Esophagus muscularis mucosa (tissue), 4 donors: ENCODE measurements around the gene DOK7. TPM values are rescaled to one million over a fixed set of nuclear protein-coding genes. Genes with fewer than 3 reads are reported as not detected.
A peak's percentile ranks its signal among the peaks of the same experiment; 100 is the strongest.

Source experiments
- DNase-seq: peaks from one replicate; pipeline ENCODE4 v3.0.0-alpha.2; 2017; ENCODE audit errors: extremely low spot score
- H3K27ac ChIP-seq, 4 donors: fragments of 200-600 bp; sonication (generic); replicated peaks in 1 of 4; 1 replicate in 3 of 4; 2 replicates in 1 of 4; pipeline ENCODE4 v1.5.1; 2016 to 2019; ENCODE audit warnings: mild to moderate bottlenecking in 1 of 4
- H3K27me3 ChIP-seq, 4 donors: fragments of 200-600 bp; sonication (generic); one replicate each; pipeline versions ENCODE4 v1.5.1 to v1.6.0; 2016 to 2019
- H3K36me3 ChIP-seq, 4 donors: fragments of 200-600 bp; sonication (generic); one replicate each; pipeline ENCODE4 v1.5.1; 2016 to 2019
- H3K4me1 ChIP-seq, 4 donors: fragments of 200-600 bp; sonication (generic); one replicate each; pipeline ENCODE4 v1.5.1; 2016 to 2019
- H3K4me3 ChIP-seq, 4 donors: fragments of 200-600 bp; sonication (generic); 1 replicate in 2 of 4; 2 replicates in 2 of 4; pipeline ENCODE4 v1.5.1; 2016 to 2019; ENCODE audit warnings: mild to moderate bottlenecking in 4 of 4, moderate library complexity in 1 of 4
- H3K9me3 ChIP-seq, 4 donors: fragments of 200-600 bp; sonication (generic); 1 replicate in 3 of 4; 2 replicates in 1 of 4; pipeline ENCODE4 v1.5.1; 2016 to 2019
- EP300 ChIP-seq: sonication (generic); formaldehyde crosslinking; IDR thresholded peaks from one replicate; pipeline ENCODE4 v1.6.1; 2017; ENCODE audit warnings: antibody characterized with exemption
- POLR2A ChIP-seq: fragments of 450-650 bp; IDR thresholded peaks from one replicate; pipeline ENCODE4 v1.6.1; 2017; ENCODE audit warnings: antibody characterized with exemption, moderate library complexity, mild to moderate bottlenecking, low read depth
- POLR2AphosphoS5 ChIP-seq, 2 donors: sonication (generic); formaldehyde crosslinking; IDR thresholded peaks; one replicate each; pipeline ENCODE4 v1.6.1; 2017; ENCODE audit warnings: antibody characterized with exemption in 2 of 2
- WGBS: methylation state at CpG from one replicate; pipeline ENCODE4 v1.1.5; 2018; 5-methylcytosine and 5-hydroxymethylcytosine counted together
- intact Hi-C: fragments of 100-400 bp; cut with DNase I; formaldehyde crosslinking; loops from one replicate; pipeline ENCODE4 v1.15.1; 2023
- total RNA-seq, 4 donors: library from RNA; depleted of rRNA; stranded (reverse); fragments of >200 nt; gene quantifications; one replicate each; pipeline versions ENCODE4 v1.1.0 to v1.2.1, GENCODE V29; 2016
- TF ChIP-seq, protein P1 (sequence below), 3 experiments: fragments of 200-600 bp in 2 of 3; fragments of 450-650 bp in 1 of 3; sonication (generic) in 2 of 3; IDR thresholded peaks; one replicate each; pipeline ENCODE4 v1.5.1; 2017 to 2019; ENCODE audit warnings: antibody characterized with exemption in 3 of 3, mild to moderate bottlenecking in 2 of 3, moderate library complexity in 1 of 3

Gene DOK7
- total RNA-seq, 4 donors from 2014 or later: 0.50 to 1.7 (median 1.4) TPM

DNA sequence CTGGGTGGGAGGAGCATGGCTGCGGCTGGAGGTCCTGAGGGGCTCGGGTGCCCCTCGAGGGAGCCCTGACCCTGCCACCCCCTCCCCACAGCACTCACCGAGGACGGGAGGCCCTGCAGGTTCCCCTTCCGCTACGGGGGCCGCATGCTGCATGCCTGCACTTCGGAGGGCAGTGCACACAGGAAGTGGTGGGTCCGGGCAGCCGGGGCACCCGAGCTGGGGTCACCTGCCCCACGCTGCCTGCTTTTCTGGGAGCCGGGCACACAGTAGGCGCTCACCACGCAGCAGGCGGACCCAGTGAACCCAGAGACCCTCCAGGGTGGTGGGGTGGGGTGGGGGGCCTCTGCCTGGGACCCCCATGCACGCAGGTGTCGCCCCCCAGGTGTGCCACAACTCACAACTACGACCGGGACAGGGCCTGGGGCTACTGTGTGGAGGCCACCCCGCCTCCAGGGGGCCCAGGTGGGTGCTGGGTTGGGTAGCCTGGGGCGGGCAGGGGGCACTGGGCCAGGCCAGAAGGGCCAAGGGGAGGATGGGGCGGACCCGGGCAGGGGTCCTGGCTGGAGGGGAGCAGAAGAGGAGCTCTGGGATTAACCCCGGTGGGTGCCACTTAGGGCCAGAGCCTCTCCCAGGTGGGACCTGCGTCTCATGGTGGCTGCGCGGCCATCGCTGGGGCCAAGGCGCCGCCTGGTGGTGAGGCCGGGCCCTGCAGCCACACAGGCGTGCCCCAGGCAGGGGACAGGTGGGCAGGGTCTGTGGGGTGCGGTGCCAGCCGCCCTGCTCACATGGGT lies 20.0 kb upstream of the DOK7 start:
- Histone ChIP-seq H3K27me3 (peaks cover 0 to 18% (median 0%) of the 10 kb centered on the region in 4 donors), H3K4me3 (no peak overlapping the region), H3K36me3 (no peaks in the 10 kb centered on the region), H3K4me1 (peaks cover 0 to 12% (median 8%) of the 10 kb centered on the region in 4 donors), H3K27ac (no peak overlapping the region), H3K9me3 (peaks cover 0 to 5% (median 0%) of the 10 kb centered on the region in 4 donors)
- TF ChIP-seq EP300: no peak
- TF ChIP-seq, protein P1, sequence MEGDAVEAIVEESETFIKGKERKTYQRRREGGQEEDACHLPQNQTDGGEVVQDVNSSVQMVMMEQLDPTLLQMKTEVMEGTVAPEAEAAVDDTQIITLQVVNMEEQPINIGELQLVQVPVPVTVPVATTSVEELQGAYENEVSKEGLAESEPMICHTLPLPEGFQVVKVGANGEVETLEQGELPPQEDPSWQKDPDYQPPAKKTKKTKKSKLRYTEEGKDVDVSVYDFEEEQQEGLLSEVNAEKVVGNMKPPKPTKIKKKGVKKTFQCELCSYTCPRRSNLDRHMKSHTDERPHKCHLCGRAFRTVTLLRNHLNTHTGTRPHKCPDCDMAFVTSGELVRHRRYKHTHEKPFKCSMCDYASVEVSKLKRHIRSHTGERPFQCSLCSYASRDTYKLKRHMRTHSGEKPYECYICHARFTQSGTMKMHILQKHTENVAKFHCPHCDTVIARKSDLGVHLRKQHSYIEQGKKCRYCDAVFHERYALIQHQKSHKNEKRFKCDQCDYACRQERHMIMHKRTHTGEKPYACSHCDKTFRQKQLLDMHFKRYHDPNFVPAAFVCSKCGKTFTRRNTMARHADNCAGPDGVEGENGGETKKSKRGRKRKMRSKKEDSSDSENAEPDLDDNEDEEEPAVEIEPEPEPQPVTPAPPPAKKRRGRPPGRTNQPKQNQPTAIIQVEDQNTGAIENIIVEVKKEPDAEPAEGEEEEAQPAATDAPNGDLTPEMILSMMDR (IDR thresholded peaks at IDR 0.05): peak in 2 of 3 experiments; percentile 91 to 98
- 87% methylated on average over 3 of the region's 36 CpGs for WGBS
- DNase-seq: no peak
- intact Hi-C loops: loop anchor here (1.0 to 5.0 kb wide), 2 partner anchors 97 to 251 kb away; no protein-coding TSS in a partner anchor

DNA sequence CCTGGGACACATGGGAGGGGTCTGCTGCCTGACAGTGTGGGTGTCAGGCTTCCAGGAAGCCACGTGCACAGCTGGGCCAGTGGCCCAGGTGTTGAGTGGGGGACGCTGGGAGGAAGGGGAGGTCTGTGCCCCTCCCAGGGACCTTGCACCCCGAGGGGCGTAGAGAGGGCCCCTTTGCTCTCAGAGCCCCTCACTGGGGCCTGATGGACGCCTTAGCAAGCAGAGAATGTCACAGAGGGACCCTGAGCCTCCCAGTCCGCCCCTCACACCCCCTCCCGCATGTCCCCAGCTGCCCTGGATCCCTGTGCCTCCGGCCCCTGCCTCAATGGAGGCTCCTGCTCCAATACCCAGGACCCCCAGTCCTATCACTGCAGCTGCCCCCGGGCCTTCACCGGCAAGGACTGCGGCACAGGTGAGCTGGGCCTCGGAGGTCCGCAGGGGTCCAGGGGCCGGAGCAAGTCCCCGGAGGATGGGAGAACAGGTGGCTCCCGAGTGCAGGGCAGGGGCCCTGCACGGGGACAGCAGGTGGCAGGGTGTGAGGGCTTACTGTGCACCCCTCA lies 19.3 kb upstream of the DOK7 start:
- peaks cover 0 to 12% (median 8%) of the 10 kb centered on the region in 4 donors for H3K4me1 ChIP-seq
- intact Hi-C loops: loop anchor here (1.0 to 5.0 kb wide), 2 partner anchors 98 to 252 kb away; no protein-coding TSS in a partner anchor
- TF ChIP-seq, protein P1 (IDR thresholded peaks at IDR 0.05): peak in 1 of 3 experiments; percentile 14
- TF ChIP-seq EP300: no peak
- H3K9me3 ChIP-seq: peaks cover 0 to 5% (median 0%) of the 10 kb centered on the region in 4 donors
- no peak overlapping the region for H3K4me3 ChIP-seq
- no peak overlapping the region for H3K27ac ChIP-seq
- DNase-seq: no peak
- H3K36me3 ChIP-seq: no peaks in the 10 kb centered on the region
- WGBS: 91% methylated on average over 8 of the region's 17 CpGs
- H3K27me3 ChIP-seq: peaks cover 0 to 18% (median 0%) of the 10 kb centered on the region in 4 donors

DNA sequence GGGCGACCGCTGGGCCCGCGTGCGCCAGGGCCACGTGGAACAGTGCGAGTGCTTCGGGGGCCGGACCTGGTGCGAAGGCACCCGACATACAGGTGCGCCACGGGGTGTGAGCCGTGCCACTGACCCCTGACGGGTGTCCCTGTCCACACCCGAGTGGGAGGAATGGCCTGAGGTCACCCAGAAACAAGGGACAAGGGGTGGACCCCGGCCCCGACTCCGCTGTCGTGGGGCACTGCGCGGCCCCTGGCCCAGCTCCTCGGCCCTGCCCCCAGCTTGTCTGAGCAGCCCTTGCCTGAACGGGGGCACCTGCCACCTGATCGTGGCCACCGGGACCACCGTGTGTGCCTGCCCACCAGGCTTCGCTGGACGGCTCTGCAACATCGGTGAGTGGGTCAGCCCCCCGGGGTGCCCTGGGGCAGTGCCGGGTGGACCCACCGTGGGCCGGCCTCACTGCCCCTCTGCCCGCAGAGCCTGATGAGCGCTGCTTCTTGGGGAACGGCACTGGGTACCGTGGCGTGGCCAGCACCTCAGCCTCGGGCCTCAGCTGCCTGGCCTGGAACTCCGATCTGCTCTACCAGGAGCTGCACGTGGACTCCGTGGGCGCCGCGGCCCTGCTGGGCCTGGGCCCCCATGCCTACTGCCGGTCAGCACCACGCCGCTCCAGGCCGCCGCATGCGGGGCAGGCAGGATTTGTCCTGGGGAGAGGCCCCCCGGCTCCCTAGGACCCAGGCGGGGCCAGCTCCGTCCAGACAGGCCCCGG lies 18.6 kb upstream of the DOK7 start:
- H3K9me3 ChIP-seq: peaks cover 0 to 5% (median 0%) of the 10 kb centered on the region in 4 donors
- peaks cover 0 to 18% (median 0%) of the 10 kb centered on the region in 4 donors for H3K27me3 ChIP-seq
- no peak for TF ChIP-seq EP300
- no peak for TF ChIP-seq POLR2AphosphoS5 (IDR thresholded peaks at IDR 0.05)
- no peak for TF ChIP-seq POLR2A
- TF ChIP-seq, protein P1 (IDR thresholded peaks at IDR 0.05): no peak
- H3K4me3 ChIP-seq: no peak overlapping the region
- intact Hi-C loops: loop anchor here (5.0 kb wide), 1 partner anchor 252 kb away; no protein-coding TSS in a partner anchor
- WGBS: 95% methylated on average over 28 of the region's 56 CpGs
- H3K36me3 ChIP-seq: no peaks in the 10 kb centered on the region
- peaks cover 0 to 12% (median 8%) of the 10 kb centered on the region in 4 donors for H3K4me1 ChIP-seq
- H3K27ac ChIP-seq: no peak overlapping the region
- DNase-seq: no peak

DNA sequence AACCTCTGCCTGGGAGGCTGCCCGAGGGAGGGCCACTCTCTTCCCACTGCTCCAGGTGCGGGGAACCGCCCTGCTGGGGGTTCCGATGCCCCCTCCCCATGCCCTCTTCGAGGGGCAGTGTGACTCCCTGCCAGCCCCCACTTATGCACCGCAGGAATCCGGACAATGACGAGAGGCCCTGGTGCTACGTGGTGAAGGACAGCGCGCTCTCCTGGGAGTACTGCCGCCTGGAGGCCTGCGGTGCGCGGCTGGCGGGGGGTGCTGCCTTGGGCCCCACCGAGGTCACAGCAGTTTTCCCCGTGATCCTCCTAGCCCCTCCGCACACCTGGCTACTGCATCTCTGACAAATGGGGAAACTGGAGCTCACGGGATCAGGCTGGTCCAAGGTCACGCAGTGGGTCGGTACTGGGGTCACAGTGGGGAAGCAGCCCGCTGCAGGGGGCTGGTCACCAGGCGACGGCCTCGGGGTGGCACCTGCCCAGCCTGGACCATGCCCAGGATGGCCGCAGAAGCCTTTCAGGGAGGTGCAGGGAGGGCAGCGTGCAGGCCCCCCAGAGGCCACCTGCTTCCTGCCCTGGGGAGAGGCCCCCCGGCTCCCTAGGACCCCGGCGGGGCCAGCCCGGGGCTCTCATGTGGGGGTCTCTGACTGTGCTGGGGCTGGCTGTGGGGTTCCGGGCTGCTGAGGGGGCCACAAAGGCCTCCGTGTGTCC lies 17.8 kb upstream of the DOK7 start:
- peaks cover 0 to 18% (median 0%) of the 10 kb centered on the region in 4 donors for H3K27me3 ChIP-seq
- H3K27ac ChIP-seq: no peak overlapping the region
- DNase-seq: no peak
- H3K9me3 ChIP-seq: peaks cover 0 to 5% (median 0%) of the 10 kb centered on the region in 4 donors
- WGBS: 84% methylated on average over 14 of the region's 34 CpGs
- H3K36me3 ChIP-seq: no peaks in the 10 kb centered on the region
- TF ChIP-seq, protein P1 (IDR thresholded peaks at IDR 0.05): no peak
- TF ChIP-seq EP300: no peak
- TF ChIP-seq POLR2A: no peak
- peaks cover 0 to 12% (median 8%) of the 10 kb centered on the region in 4 donors for H3K4me1 ChIP-seq
- H3K4me3 ChIP-seq: no peak overlapping the region
- intact Hi-C loops: no loop called here
